ENCODE results near the gene SMG9. TPM values are rescaled to one million over a fixed set of nuclear protein-coding genes. Genes with fewer than 3 reads are reported as not detected.

The SMG9 gene
- total RNA-seq, 1 experiment from 2014 or later = 49.9 TPM

- Histone ChIP-seq H3K4me1 (ENCODE audit: control insufficient read depth, insufficient read depth, low read length) (no peaks in the 10 kb centered on the region), H3K27ac (ENCODE audit: low read length) (no peak overlapping the region), H3K36me3 (ENCODE audit: control insufficient read depth, insufficient read depth, low read length) (no peaks in the 10 kb centered on the region; the same call in 1 of the 2 replicates), H3K4me3 (ENCODE audit: low read depth in 2 of 2, low read length in 2 of 2) (no peak overlapping the region), H3K9me3 (ENCODE audit: control insufficient read depth, insufficient read depth, low read depth, low read length) (no peaks in the 10 kb centered on the region), H3K27me3 (ENCODE audit: control insufficient read depth, insufficient read depth, low read length) (no peaks in the 10 kb centered on the region)
- intact Hi-C loops (cut with micrococcal nuclease; ENCODE audit: unreplicated experiment) = no loop called here
- no TSS peak for BruUV-seq (replicated peaks)
- ATAC-seq (no peak), DNase-seq (ENCODE audit: low read depth, low spot score) (no peak)
- in situ Hi-C loops (cut with HindIII; ENCODE audit: low pct_unique_long_range_greater_than_20kb, low sequenced_read_pairs) = no loop called here
- ChIA-PET POLR2A (no interaction called here), CTCF (interaction anchor here (1.2 kb wide), 1 partner anchor 35 kb away, joined by 5 read pairs; no protein-coding TSS in a partner anchor)
- TF ChIP-seq POLR2AphosphoS5 (IDR thresholded peaks at IDR 0.05; ENCODE audit: low read depth, low read length) (no peak), REST (IDR thresholded peaks at IDR 0.05; ENCODE audit: insufficient read depth in 1 of 2, low read depth in 2 of 2, low read length in 1 of 2) (no peak), TCF7L2 (IDR thresholded peaks at IDR 0.05; ENCODE audit: low read depth, low read length) (no peak), SIN3A (IDR thresholded peaks at IDR 0.05; ENCODE audit: borderline replicate concordance, insufficient read depth, low read depth, low read length) (no peak)
- TF ChIP-seq, protein P1, sequence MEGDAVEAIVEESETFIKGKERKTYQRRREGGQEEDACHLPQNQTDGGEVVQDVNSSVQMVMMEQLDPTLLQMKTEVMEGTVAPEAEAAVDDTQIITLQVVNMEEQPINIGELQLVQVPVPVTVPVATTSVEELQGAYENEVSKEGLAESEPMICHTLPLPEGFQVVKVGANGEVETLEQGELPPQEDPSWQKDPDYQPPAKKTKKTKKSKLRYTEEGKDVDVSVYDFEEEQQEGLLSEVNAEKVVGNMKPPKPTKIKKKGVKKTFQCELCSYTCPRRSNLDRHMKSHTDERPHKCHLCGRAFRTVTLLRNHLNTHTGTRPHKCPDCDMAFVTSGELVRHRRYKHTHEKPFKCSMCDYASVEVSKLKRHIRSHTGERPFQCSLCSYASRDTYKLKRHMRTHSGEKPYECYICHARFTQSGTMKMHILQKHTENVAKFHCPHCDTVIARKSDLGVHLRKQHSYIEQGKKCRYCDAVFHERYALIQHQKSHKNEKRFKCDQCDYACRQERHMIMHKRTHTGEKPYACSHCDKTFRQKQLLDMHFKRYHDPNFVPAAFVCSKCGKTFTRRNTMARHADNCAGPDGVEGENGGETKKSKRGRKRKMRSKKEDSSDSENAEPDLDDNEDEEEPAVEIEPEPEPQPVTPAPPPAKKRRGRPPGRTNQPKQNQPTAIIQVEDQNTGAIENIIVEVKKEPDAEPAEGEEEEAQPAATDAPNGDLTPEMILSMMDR (IDR thresholded peaks at IDR 0.05) = no peak
Measured at GRCh38 chr19:43731346-43731745, 23.4 kb downstream of the SMG9 start.

DNA sequence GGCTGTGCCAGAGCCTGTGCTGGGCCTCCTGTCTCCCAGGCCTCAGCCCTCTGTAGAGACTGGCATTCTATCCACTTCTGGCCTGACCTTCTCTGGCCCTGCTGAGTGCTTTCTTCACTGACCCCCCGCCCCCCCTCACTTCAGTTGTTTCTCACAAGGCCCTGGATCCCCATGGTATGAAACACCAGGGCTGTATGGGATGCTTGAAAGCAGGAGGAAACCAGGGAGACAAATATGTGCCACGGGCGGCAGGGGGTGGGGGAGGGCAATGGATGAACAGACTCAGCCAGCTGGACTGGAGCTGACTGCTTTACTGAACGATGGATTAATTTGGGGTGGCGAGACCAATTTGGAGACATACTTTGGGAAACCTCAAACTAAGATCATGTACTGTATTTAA, 24.8 kb downstream of the SMG9 start:
- in situ Hi-C loops (cut with HindIII; ENCODE audit: low pct_unique_long_range_greater_than_20kb, low sequenced_read_pairs) = no loop called here
- POLR2A ChIA-PET = no interaction called here
- BruUV-seq (replicated peaks) = no TSS peak

More for the DNA sequence above, 24.8 kb downstream of the SMG9 start:
- Histone ChIP-seq H3K27me3 (ENCODE audit: control insufficient read depth, insufficient read depth, low read length) (no peaks in the 10 kb centered on the region), H3K27ac (ENCODE audit: low read length) (no peak overlapping the region), H3K4me3 (ENCODE audit: low read depth in 2 of 2, low read length in 2 of 2) (no peak overlapping the region), H3K36me3 (ENCODE audit: control insufficient read depth, insufficient read depth, low read length) (no peaks in the 10 kb centered on the region; the same call in 1 of the 2 replicates), H3K4me1 (ENCODE audit: control insufficient read depth, insufficient read depth, low read length) (no peaks in the 10 kb centered on the region), H3K9me3 (ENCODE audit: control insufficient read depth, insufficient read depth, low read depth, low read length) (no peaks in the 10 kb centered on the region)
- no peak for ATAC-seq
- intact Hi-C loops (cut with micrococcal nuclease; ENCODE audit: unreplicated experiment) = no loop called here
- TF ChIP-seq, protein P1 (IDR thresholded peaks at IDR 0.05) = no peak
- TF ChIP-seq REST (IDR thresholded peaks at IDR 0.05; ENCODE audit: insufficient read depth in 1 of 2, low read depth in 2 of 2, low read length in 1 of 2) = no peak
- no peak for TF ChIP-seq SIN3A (IDR thresholded peaks at IDR 0.05; ENCODE audit: borderline replicate concordance, insufficient read depth, low read depth, low read length)
- TF ChIP-seq TCF7L2 (IDR thresholded peaks at IDR 0.05; ENCODE audit: low read depth, low read length) = no peak
- no peak for TF ChIP-seq POLR2AphosphoS5 (IDR thresholded peaks at IDR 0.05; ENCODE audit: low read depth, low read length)
- no peak for DNase-seq (ENCODE audit: low read depth, low spot score)
- CTCF ChIA-PET = no interaction called here
